ENCODE results near the gene IL22RA1.

The IL22RA1 gene

DNA sequence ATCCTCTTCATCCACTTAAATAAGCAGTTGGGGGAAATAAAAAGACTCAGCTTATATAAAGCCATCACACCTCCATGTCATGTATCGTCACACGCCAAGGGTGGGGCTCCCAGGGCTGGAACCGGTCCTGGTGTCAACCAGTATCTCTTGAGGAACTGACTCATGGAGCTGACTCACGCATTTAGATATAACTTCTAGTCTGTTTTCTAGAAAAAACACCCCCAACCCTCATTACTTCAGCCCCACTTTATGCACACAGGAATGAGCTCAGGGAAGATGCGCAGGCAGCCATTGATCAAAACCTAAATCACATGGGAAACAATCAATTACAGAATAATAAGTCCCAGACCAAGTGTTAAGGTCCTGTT lies 6.9 kb upstream of the IL22RA1 start:
- no peak for TF ChIP-seq CTCF (IDR thresholded peaks at IDR 0.05; ENCODE audit: insufficient read depth, missing control alignments)
- FAIRE-seq (no peak), DNase-seq (ENCODE audit: insufficient read length, low spot score) (no peak)

DNA sequence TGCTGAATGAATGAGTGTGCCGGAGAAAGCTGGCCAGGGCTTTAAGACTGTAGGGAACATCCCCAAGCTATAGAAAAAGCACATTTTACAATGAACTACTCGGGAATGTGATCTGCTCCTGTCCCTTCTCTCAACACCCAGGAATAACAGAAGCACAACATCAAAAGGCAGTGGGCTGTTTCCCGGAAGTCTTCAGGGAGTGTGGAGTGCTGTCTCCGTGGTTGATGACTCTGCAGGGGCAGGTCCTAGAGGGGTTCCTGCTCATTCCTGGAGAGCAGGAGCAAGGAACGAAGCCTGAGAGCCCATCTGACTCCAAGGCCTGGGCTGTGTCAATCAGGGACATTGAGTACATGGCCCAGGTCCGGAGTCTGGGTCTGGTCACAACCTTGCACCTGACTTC lies 4.9 kb upstream of the IL22RA1 start:
- FAIRE-seq (no peak), DNase-seq (ENCODE audit: insufficient read length, low spot score) (no peak)
- no peak for TF ChIP-seq CTCF (IDR thresholded peaks at IDR 0.05; ENCODE audit: insufficient read depth, missing control alignments)

- DNase-seq (ENCODE audit: insufficient read length, low spot score) (no peak), FAIRE-seq (no peak)
- no peak for TF ChIP-seq CTCF (IDR thresholded peaks at IDR 0.05; ENCODE audit: insufficient read depth, missing control alignments)
These were observed 4.3 kb upstream of the IL22RA1 start for GRCh38 chr1:24147194-24147593.

- DNase-seq (ENCODE audit: insufficient read length, low spot score) (no peak), FAIRE-seq (no peak)
- no peak for TF ChIP-seq CTCF (IDR thresholded peaks at IDR 0.05; ENCODE audit: insufficient read depth, missing control alignments)
These were observed 1.5 kb downstream of the IL22RA1 start for GRCh38 chr1:24141311-24141997.

DNA sequence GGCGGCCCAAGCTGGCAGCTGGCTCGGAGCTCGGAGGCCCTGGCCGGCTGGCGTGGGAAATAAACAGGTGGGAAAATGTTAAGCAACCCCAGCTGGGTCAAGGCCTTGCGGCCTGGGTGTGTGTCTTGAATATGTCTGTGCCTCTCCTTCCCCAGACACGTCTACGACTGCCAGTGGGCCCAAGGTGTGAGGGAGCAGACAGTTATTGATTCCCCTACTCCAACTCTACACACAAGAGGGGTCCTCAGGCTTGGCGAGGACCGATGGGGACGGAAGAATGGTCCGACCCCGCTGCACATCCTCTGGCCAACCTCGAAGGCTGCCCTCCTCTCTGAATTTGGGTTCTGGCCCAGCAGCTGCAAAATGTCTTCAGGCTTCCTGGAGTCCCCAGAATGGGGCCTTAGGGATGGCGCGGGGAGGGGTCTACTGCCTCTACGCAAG lies 2.2 kb downstream of the IL22RA1 start:
- TF ChIP-seq CTCF (IDR thresholded peaks at IDR 0.05; ENCODE audit: insufficient read depth, missing control alignments), result no peak
- FAIRE-seq (no peak), DNase-seq (ENCODE audit: insufficient read length, low spot score) (no peak)

GRCh38 chr1:24139841-24140425 lies 3.0 kb downstream of the IL22RA1 start:
- DNase-seq (ENCODE audit: insufficient read length, low spot score), result no peak
- no peak for TF ChIP-seq CTCF (IDR thresholded peaks at IDR 0.05; ENCODE audit: insufficient read depth, missing control alignments)
- FAIRE-seq, result no peak

DNA sequence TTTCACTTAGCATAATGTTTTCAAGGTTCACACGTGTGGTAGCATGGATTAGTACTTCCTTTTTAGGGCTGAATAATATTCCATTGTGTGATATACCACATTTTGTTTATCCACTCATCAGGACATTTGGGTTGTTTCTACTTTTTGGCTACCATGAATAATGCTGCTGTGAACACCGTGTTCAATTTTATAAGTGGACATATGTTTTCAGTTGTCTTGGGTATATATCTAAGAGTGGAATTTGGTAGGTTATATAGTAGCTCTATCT lies 3.8 kb downstream of the IL22RA1 start:
- DNase-seq (ENCODE audit: insufficient read length, low spot score) (no peak), FAIRE-seq (no peak)
- no peak for TF ChIP-seq CTCF (IDR thresholded peaks at IDR 0.05; ENCODE audit: insufficient read depth, missing control alignments)

All from D721Med (cell line).